SK-N-SH treated with all-trans-retinoic acid at 6 μM for 48 hours (cell line): ENCODE data around the gene LMTK2.

Experiments used
- ARNTL ChIP-seq: fragments of 450-650 bp; formaldehyde crosslinking; IDR thresholded peaks from 2 replicates; pipeline ENCODE4 v1.5.0; 2020; ENCODE audit warnings: low read depth, mild to moderate bottlenecking, moderate library complexity, borderline replicate concordance
- CREB5 ChIP-seq: fragments of 250-450 bp; sonication (Bioruptor Pico); IDR thresholded peaks from 2 replicates; pipeline ENCODE4 v1.5.1; 2020; ENCODE audit warnings: low read depth, mild to moderate bottlenecking, moderate library complexity
- CSDC2 ChIP-seq: fragments of 250-450 bp; sonication (Bioruptor Pico); IDR thresholded peaks from 2 replicates; pipeline ENCODE4 v1.5.0; 2020; ENCODE audit warnings: mild to moderate bottlenecking, moderate library complexity
- ISL1 ChIP-seq: fragments of 250-450 bp; sonication (Bioruptor Pico); IDR thresholded peaks from 2 replicates; pipeline ENCODE4 v2.1.2; 2022; ENCODE audit warnings: mild to moderate bottlenecking, moderate library complexity
- PATZ1 ChIP-seq: fragments of 250-450 bp; sonication (Bioruptor Pico); IDR thresholded peaks from 2 replicates; pipeline ENCODE4 v1.8.0; 2020; ENCODE audit warnings: mild to moderate bottlenecking, moderate library complexity, borderline replicate concordance
- ZNF8 ChIP-seq: fragments of 450-650 bp; formaldehyde crosslinking; IDR thresholded peaks from 2 replicates; pipeline ENCODE4 v1.5.0; 2020; ENCODE audit warnings: mild to moderate bottlenecking, moderate library complexity

- TF ChIP-seq ISL1: no peak
- no peak for TF ChIP-seq PATZ1 (CRISPR knock-in tag)
- TF ChIP-seq CSDC2: no peak
- TF ChIP-seq ARNTL (CRISPR knock-in tag): no peak
- no peak for TF ChIP-seq CREB5 (CRISPR knock-in tag)
- no peak for TF ChIP-seq ZNF8 (CRISPR knock-in tag)
Measured at GRCh38 chr7:98123365-98123696, 16.7 kb downstream of the LMTK2 start.
